HepG2 (cell line): ENCODE measurements around the gene MOV10L1. TPM values are rescaled to one million over a fixed set of nuclear protein-coding genes. Genes with fewer than 3 reads are reported as not detected.

ENCODE experiments used
- ATAC-seq: fragments of 200-7000 bp; cut with Tn5 transposase; 3 replicates; pipeline ENCODE4 v1.9.1; 2020; ENCODE audit warnings: mild to moderate bottlenecking, moderate library complexity
- BruUV-seq: library from RNA; stranded (reverse); fragments of 400-500 nt; replicated peaks from 2 replicates; lab custom pipeline; 2021; lab: Mats Ljungman, UMichigan
- CTCF ChIA-PET: fragments of 300-600 bp; formaldehyde crosslinking; extraction: SDS; loops from one replicate; lab custom pipeline; 2021; ENCODE audit warnings: low total read pairs, inconsistent platforms, low intra/inter-chr PET ratio; lab: Yijun Ruan, JAX
- POLR2A ChIA-PET: fragments of 350-600 bp; sonication (Branson Sonifier 250); formaldehyde crosslinking; loops from one replicate; lab custom pipeline; 2020; ENCODE audit warnings: antibody characterized with exemption, inconsistent platforms; lab: Yijun Ruan, JAX
- DNase-seq: peaks from one replicate; pipeline ENCODE4 v3.0.0-alpha.2; 2015; ENCODE audit warnings: low spot score
- FAIRE-seq: peaks from 3 replicates; lab custom pipeline; 2011; peaks lifted over from hg19 to GRCh38; lab: Jason Lieb, UNC
- H2AFZ ChIP-seq: one replicate; pipeline ENCODE4 v1.6.1; 2011; ENCODE audit warnings: low read length, inconsistent platforms
- H3K27ac ChIP-seq: fragments of 300-600 bp; 3 replicates; pipeline ENCODE4 v1.8.0; 2011; ENCODE audit warnings: mixed run types, mild to moderate bottlenecking, mixed read lengths, low read length, inconsistent platforms; ENCODE audit not compliant: insufficient read depth; ENCODE audit errors: extremely low read length
- H3K27me3 ChIP-seq, 2 experiments: fragments of 200-600 bp in 1 of 2; 2 replicates in 1 of 2; 3 replicates in 1 of 2; pipeline versions ENCODE4 v1.6.0 to v1.8.0; 2011; ENCODE audit warnings: low read length in 2 of 2, mild to moderate bottlenecking in 2 of 2, moderate library complexity in 2 of 2, inconsistent platforms in 1 of 2; ENCODE audit not compliant: insufficient read depth in 2 of 2, control insufficient read depth in 1 of 2
- H3K36me3 ChIP-seq, 2 experiments: fragments of 200-600 bp in 1 of 2; replicated peaks in 1 of 2; 2 replicates in 1 of 2; 3 replicates in 1 of 2; pipeline versions ENCODE4 v1.5.1 to v1.8.0; 2011; ENCODE audit warnings: low read length in 2 of 2, inconsistent platforms in 1 of 2; ENCODE audit not compliant: insufficient read depth in 2 of 2, control insufficient read depth in 1 of 2
- H3K4me1 ChIP-seq: 2 replicates; pipeline ENCODE4 v1.5.1; 2012; ENCODE audit warnings: low read length, inconsistent platforms; ENCODE audit not compliant: insufficient read depth
- H3K4me2 ChIP-seq: 2 replicates; pipeline ENCODE4 v1.6.0; 2011; ENCODE audit warnings: low read depth, low read length, inconsistent platforms
- H3K4me3 ChIP-seq, 3 experiments: fragments of 200-600 bp in 1 of 3; sonication (generic), shearing (Covaris generic) in 1 of 3; replicated peaks in 1 of 3; 2 replicates each; pipeline ENCODE4 v1.5.1; 2011 to 2016; ENCODE audit warnings: low read length in 3 of 3, inconsistent platforms in 2 of 3, low read depth in 2 of 3, mild to moderate bottlenecking in 2 of 3, control low read depth in 1 of 3, mixed read lengths in 1 of 3; ENCODE audit not compliant: insufficient read depth in 1 of 3
- H3K79me2 ChIP-seq: one replicate; pipeline ENCODE4 v1.6.1; 2011; ENCODE audit warnings: low read length, inconsistent platforms; ENCODE audit not compliant: insufficient read depth
- H3K9ac ChIP-seq: 2 replicates; pipeline ENCODE4 v1.6.0; 2011; ENCODE audit warnings: mild to moderate bottlenecking, low read depth, low read length, inconsistent platforms; ENCODE audit not compliant: insufficient read depth
- H3K9me3 ChIP-seq: 2 replicates; pipeline ENCODE4 v1.5.1; 2012; ENCODE audit warnings: mild to moderate bottlenecking, low read length
- H4K20me1 ChIP-seq: 2 replicates; pipeline ENCODE4 v1.6.0; 2011; ENCODE audit warnings: inconsistent platforms, mild to moderate bottlenecking, low read length, moderate library complexity; ENCODE audit not compliant: insufficient read depth
- AGO2 ChIP-seq: fragments of 200-400 bp; formaldehyde crosslinking; optimal IDR thresholded peaks from 2 replicates; pipeline ENCODE3; 2017; ENCODE audit warnings: mild to moderate bottlenecking, low read depth, low read length, moderate library complexity
- NR3C1 ChIP-seq: sonication (generic); formaldehyde crosslinking; IDR thresholded peaks from 2 replicates; pipeline ENCODE4 v1.4.0; 2020; ENCODE audit warnings: missing genetic modification reagents
- PCBP1 ChIP-seq: fragments of 200-400 bp; formaldehyde crosslinking; IDR thresholded peaks from 2 replicates; pipeline ENCODE4 v1.6.1; 2017; ENCODE audit warnings: mild to moderate bottlenecking, low read depth, low read length, borderline replicate concordance
- RFX1 ChIP-seq: fragments of 450-650 bp; IDR thresholded peaks from 2 replicates; pipeline ENCODE4 v1.6.1; 2017
- RNF2 ChIP-seq: fragments of 450-650 bp; conservative IDR thresholded peaks from 2 replicates; pipeline ENCODE4 v1.6.1; 2016; ENCODE audit warnings: low read depth
- SMAD1 ChIP-seq: sonication (generic); formaldehyde crosslinking; IDR thresholded peaks from 2 replicates; pipeline ENCODE4 v1.4.0; 2020; ENCODE audit warnings: missing genetic modification reagents, low read depth, mild to moderate bottlenecking, borderline replicate concordance
- SNAPC2 ChIP-seq: sonication (generic); formaldehyde crosslinking; IDR thresholded peaks from 2 replicates; pipeline ENCODE4 v1.8.1; 2022; ENCODE audit warnings: mild to moderate bottlenecking, missing genetic modification reagents
- SP4 ChIP-seq: sonication (generic); formaldehyde crosslinking; IDR thresholded peaks from 2 replicates; pipeline ENCODE4 v1.8.1; 2023; ENCODE audit warnings: mild to moderate bottlenecking, missing genetic modification reagents
- TEAD2 ChIP-seq: sonication (generic); formaldehyde crosslinking; IDR thresholded peaks from 2 replicates; pipeline ENCODE4 v1.9.0; 2021; ENCODE audit warnings: missing genetic modification reagents
- ZNF326 ChIP-seq: sonication (generic); formaldehyde crosslinking; IDR thresholded peaks from 2 replicates; pipeline ENCODE4 v1.4.0; 2020; ENCODE audit warnings: missing genetic modification reagents, borderline replicate concordance
- ZNF329 ChIP-seq: sonication (generic); formaldehyde crosslinking; IDR thresholded peaks from 2 replicates; pipeline ENCODE4 v1.9.0; 2021; ENCODE audit warnings: low read depth, mild to moderate bottlenecking, missing genetic modification reagents
- ZNF598 ChIP-seq: sonication (generic); formaldehyde crosslinking; IDR thresholded peaks from 2 replicates; pipeline ENCODE4 v1.5.1; 2020; ENCODE audit warnings: mild to moderate bottlenecking, missing genetic modification reagents, borderline replicate concordance
- ZNF607 ChIP-seq: sonication (generic); formaldehyde crosslinking; IDR thresholded peaks from 2 replicates; pipeline ENCODE4 v1.5.1; 2020; ENCODE audit warnings: missing genetic modification reagents, mild to moderate bottlenecking, borderline replicate concordance
- ZNF614 ChIP-seq: IDR thresholded peaks from 2 replicates; pipeline ENCODE4 v1.6.1; 2018; ENCODE audit warnings: missing biosample characterization, missing genetic modification reagents, inconsistent platforms, borderline replicate concordance
- ZNF703 ChIP-seq: sonication (generic); formaldehyde crosslinking; IDR thresholded peaks from 2 replicates; pipeline ENCODE4 v1.5.1; 2020; ENCODE audit warnings: missing genetic modification reagents, mild to moderate bottlenecking, moderate library complexity, borderline replicate concordance
- ZNF761 ChIP-seq: sonication (generic); formaldehyde crosslinking; conservative IDR thresholded peaks from 2 replicates; pipeline ENCODE4 v1.4.0; 2020; ENCODE audit warnings: mild to moderate bottlenecking, missing genetic modification reagents
- WGBS: methylation state at CpG from one replicate; pipeline ENCODE4 v1.1.6; 2017; ENCODE audit warnings: low lambda C conversion rate; 5-methylcytosine and 5-hydroxymethylcytosine counted together
- in situ Hi-C: cut with HindIII; loops from 2 replicates; pipeline ENCODE4 v1.10.0; 2017; ENCODE audit warnings: low pct_unique_long_range_greater_than_20kb; ENCODE audit not compliant: extremely low pct_ligation_motif_present
- intact Hi-C: fragments of 100-400 bp; cut with micrococcal nuclease; formaldehyde crosslinking; loops from one replicate; pipeline ENCODE4 v1.10.0; 2022; ENCODE audit not compliant: unreplicated experiment
- polyA plus RNA-seq, 8 experiments: library from polyadenylated mRNA; depleted of rRNA in 3 of 8; stranded (reverse) in 7 of 8; unstranded in 1 of 8; fragments of >200 nt; fragmentation: Illumina TruSeq in 4 of 8; extraction: Trizol in 4 of 8; gene quantifications; 2 replicates each; pipeline versions ENCODE4 v1.2.1 to v1.2.3, GENCODE V29; 2011 to 2016; ENCODE audit warnings: low read depth in 4 of 8, missing spikeins in 1 of 8, mixed read lengths in 1 of 8; ENCODE audit not compliant: insufficient read depth in 1 of 8
- total RNA-seq, 5 experiments: library from RNA; depleted of rRNA; stranded (reverse); fragments of >200 nt; fragmentation: Illumina TruSeq; extraction: Trizol; gene quantifications; 2 replicates each; pipeline ENCODE4 v1.2.3, GENCODE V29; 2016; ENCODE audit warnings: low read depth in 1 of 5
- TF ChIP-seq, protein P1 (sequence below): sonication (generic); formaldehyde crosslinking; IDR thresholded peaks from 2 replicates; pipeline ENCODE4 v1.4.0; 2020; ENCODE audit warnings: missing genetic modification reagents
- TF ChIP-seq, protein P2 (sequence below): sonication (generic); formaldehyde crosslinking; IDR thresholded peaks from 2 replicates; pipeline ENCODE4 v1.8.1; 2022; ENCODE audit warnings: low read depth, mild to moderate bottlenecking, missing genetic modification reagents

MOV10L1 gene
- total and polyA plus RNA-seq, 2 of the 13 experiments (the other 11 are each of a cell fraction or from before 2014, with no cell fraction given) = 0.11 to 0.12 TPM

DNA sequence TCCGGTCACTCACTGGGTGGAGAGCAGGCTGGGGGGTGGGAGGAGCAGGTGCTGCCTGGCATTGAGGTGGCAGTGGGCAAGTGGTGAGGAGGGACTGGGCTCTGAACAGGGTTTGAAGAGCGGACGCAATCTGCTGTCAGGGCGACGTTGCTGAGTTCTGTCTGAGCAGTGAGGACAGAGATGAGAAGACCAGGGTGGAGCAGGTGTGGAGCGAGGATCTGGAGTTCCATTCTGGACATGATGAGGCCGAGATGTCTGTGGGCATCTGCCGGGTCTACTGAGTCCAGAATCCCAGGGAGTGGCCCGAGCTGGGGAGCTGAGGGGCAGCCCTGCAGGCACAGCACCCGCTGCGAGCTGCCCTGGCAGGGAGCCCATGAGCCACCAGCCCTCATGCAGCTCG lies 2.2 kb upstream of the MOV10L1 start (continued):
- TF ChIP-seq, protein P1, sequence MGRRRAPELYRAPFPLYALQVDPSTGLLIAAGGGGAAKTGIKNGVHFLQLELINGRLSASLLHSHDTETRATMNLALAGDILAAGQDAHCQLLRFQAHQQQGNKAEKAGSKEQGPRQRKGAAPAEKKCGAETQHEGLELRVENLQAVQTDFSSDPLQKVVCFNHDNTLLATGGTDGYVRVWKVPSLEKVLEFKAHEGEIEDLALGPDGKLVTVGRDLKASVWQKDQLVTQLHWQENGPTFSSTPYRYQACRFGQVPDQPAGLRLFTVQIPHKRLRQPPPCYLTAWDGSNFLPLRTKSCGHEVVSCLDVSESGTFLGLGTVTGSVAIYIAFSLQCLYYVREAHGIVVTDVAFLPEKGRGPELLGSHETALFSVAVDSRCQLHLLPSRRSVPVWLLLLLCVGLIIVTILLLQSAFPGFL = no peak
- TF ChIP-seq ZNF607 = no peak
- TF ChIP-seq RFX1 = no peak
- TF ChIP-seq ZNF598 (CRISPR knock-in tag) = no peak
- no peak for TF ChIP-seq PCBP1
- no peak for TF ChIP-seq TEAD2

DNA sequence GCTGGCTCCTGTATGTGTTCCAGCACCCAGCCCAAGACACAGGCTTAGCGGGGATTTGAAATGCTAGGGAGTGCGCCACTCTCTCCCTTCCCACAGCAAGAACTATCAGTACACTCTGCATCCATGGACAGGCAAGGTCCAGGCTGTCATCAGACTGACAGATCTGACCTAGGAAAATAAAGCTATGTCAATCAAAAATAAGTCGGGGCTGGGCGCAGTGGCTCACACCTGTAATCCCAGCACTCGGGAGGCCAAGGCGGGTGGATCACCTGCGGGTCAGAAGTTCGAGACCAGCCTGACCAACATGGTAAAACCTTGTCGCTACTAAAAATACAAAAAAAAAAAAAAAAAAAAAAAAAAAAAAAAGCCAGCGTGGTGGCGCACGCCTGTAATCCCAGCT lies 1.7 kb upstream of the MOV10L1 start:
- BruUV-seq = no TSS peak
- DNase-seq (no peak), FAIRE-seq (no peak)
- H3K27me3 ChIP-seq = peaks cover 3 to 29% of the 10 kb centered on the region in 2 experiments; a peak in 4 of 5 replicates
- H3K27ac ChIP-seq = no peak overlapping the region
- H3K4me2 ChIP-seq = no peak overlapping the region
- H3K9ac ChIP-seq = no peak overlapping the region
- no peaks in the 10 kb centered on the region for H4K20me1 ChIP-seq
- 42% methylated on average over 11 of the region's 12 CpGs for WGBS
- H2AFZ ChIP-seq = no peak overlapping the region
- no peaks in the 10 kb centered on the region for H3K36me3 ChIP-seq
- H3K79me2 ChIP-seq = no peaks in the 10 kb centered on the region
- intact Hi-C loops (no loop called here), in situ Hi-C loops (no loop called here)
- CTCF ChIA-PET = no interaction called here
- H3K4me1 ChIP-seq = peaks cover 7% of the 10 kb centered on the region
- TF ChIP-seq ZNF761 (no peak), SMAD1 (no peak), ZNF326 (no peak), SP4 (CRISPR knock-in tag) (no peak), ZNF329 (no peak), NR3C1 (CRISPR knock-in tag) (no peak), AGO2 (no peak), ZNF703 (CRISPR knock-in tag) (no peak), RNF2 (no peak), SNAPC2 (CRISPR knock-in tag) (no peak), ZNF614 (no peak)
- TF ChIP-seq, protein P2, sequence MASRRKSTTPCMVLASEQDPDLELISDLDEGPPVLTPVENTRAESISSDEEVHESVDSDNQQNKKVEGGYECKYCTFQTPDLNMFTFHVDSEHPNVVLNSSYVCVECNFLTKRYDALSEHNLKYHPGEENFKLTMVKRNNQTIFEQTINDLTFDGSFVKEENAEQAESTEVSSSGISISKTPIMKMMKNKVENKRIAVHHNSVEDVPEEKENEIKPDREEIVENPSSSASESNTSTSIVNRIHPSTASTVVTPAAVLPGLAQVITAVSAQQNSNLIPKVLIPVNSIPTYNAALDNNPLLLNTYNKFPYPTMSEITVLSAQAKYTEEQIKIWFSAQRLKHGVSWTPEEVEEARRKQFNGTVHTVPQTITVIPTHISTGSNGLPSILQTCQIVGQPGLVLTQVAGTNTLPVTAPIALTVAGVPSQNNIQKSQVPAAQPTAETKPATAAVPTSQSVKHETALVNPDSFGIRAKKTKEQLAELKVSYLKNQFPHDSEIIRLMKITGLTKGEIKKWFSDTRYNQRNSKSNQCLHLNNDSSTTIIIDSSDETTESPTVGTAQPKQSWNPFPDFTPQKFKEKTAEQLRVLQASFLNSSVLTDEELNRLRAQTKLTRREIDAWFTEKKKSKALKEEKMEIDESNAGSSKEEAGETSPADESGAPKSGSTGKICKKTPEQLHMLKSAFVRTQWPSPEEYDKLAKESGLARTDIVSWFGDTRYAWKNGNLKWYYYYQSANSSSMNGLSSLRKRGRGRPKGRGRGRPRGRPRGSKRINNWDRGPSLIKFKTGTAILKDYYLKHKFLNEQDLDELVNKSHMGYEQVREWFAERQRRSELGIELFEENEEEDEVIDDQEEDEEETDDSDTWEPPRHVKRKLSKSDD (CRISPR knock-in tag) = no peak
- TF ChIP-seq, all 625 proteins: peak for 0
- POLR2A ChIA-PET = no interaction called here
- Histone ChIP-seq H3K4me3 (no peak overlapping the region), H3K9me3 (no peaks in the 10 kb centered on the region)
- ATAC-seq = no peak
